Lower leg skin (tissue), 4 donors: ENCODE data around the gene FAM53B. TPM values are rescaled to one million over a fixed set of nuclear protein-coding genes. Genes with fewer than 3 reads are reported as not detected.

Experiments used
- DNase-seq, 2 donors: peaks; one replicate each; pipeline ENCODE4 v3.0.0-alpha.2; 2019; ENCODE audit warnings: low spot score in 2 of 2
- H3K4me3 ChIP-seq: fragments of 200-600 bp; sonication (generic); 2 replicates; pipeline ENCODE4 v1.5.1; 2017; ENCODE audit warnings: mild to moderate bottlenecking, low read depth; ENCODE audit not compliant: poor library complexity, severe bottlenecking
- CTCF ChIP-seq, 3 donors: fragments of 450-650 bp; IDR thresholded peaks; one replicate each; pipeline ENCODE4 v1.5.1; 2016; ENCODE audit warnings: antibody characterized with exemption in 3 of 3, mild to moderate bottlenecking in 3 of 3, moderate library complexity in 2 of 3
- POLR2A ChIP-seq, 2 donors: fragments of 450-650 bp; IDR thresholded peaks; one replicate each; pipeline ENCODE4 v1.6.1; 2016 to 2017; ENCODE audit warnings: antibody characterized with exemption in 2 of 2, mild to moderate bottlenecking in 1 of 2, moderate library complexity in 1 of 2
- WGBS, 2 donors: methylation state at CpG; one replicate each; pipeline ENCODE4 v1.1.5; 2018; 5-methylcytosine and 5-hydroxymethylcytosine counted together
- intact Hi-C: fragments of 100-400 bp; cut with DNase I; formaldehyde crosslinking; loops from one replicate; pipeline ENCODE4 v1.15.0; 2023; ENCODE audit warnings: low total_unique reads
- total RNA-seq, 4 donors: library from RNA; depleted of rRNA; stranded (reverse); fragments of >200 nt; gene quantifications; one replicate each; pipeline ENCODE4 v1.1.0, GENCODE V29; 2016

The FAM53B gene
- total RNA-seq, 4 donors from 2014 or later, result 41.5 to 69.1 (median 58.2) TPM

DNA sequence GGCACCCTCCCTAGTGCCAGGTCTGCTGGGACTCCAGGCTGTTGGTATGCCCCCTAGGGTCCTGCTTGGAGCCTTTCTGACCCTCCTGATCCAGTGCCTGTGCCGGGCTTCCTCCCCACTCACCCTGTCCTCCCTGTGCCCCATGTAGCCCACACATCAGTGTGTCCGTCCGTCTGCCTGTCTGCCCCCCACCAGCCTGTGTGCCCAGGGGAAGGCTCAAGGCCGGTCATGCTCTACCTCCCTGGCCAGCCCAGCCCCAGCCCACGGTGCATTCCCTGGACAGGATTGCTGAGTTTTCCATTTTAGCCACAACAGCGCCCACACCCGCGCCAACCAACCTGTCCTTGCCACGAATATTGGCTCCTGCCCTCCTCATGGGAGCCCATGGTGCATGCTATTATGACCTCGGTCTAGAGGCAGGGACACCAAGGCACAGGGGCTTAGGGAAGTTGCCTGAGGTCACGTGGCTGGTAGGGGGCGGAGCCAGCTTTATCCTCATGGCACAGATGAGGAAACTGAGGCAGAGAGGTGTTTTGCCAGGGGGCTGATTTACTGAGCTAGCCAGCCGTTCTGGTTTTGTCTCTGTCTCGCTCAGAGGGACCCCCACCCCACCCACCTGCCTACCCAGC lies 136.0 kb downstream of the FAM53B start:
- DNase-seq, result no peak
- 80 to 81% methylated on average over 14 of the region's 14 CpGs for WGBS, 2 donors
- no peak for TF ChIP-seq CTCF (IDR thresholded peaks at IDR 0.05)
- TF ChIP-seq POLR2A (IDR thresholded peaks at IDR 0.05), result no peak
- H3K4me3 ChIP-seq, result no peak overlapping the region
- intact Hi-C loops, result no loop called here

DNA sequence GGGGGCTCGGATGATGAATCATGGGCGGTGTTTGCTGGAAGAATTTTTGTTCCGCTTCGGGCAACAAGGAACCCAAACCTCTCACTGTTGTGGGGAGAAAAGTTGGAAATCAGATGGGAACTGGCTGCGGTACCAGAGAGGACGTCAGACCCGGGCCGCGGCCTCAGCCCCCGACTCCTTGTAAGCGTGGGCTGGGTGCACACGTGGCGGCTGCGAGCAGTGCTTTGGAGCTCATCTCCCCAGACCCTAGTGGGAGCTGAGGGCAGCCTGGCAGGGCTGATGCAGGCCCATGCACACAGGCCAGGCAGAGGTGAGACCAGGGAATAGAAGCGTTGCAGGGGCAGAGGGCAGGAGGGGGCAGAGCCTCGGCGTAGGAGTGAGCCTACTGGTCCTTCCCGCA lies 136.5 kb downstream of the FAM53B start:
- 78 to 86% methylated on average over 18 of the region's 18 CpGs for WGBS, 2 donors
- no peak for DNase-seq
- TF ChIP-seq POLR2A (IDR thresholded peaks at IDR 0.05), result no peak
- no peak for TF ChIP-seq CTCF (IDR thresholded peaks at IDR 0.05)
- H3K4me3 ChIP-seq, result no peak overlapping the region
- intact Hi-C loops, result no loop called here

DNA sequence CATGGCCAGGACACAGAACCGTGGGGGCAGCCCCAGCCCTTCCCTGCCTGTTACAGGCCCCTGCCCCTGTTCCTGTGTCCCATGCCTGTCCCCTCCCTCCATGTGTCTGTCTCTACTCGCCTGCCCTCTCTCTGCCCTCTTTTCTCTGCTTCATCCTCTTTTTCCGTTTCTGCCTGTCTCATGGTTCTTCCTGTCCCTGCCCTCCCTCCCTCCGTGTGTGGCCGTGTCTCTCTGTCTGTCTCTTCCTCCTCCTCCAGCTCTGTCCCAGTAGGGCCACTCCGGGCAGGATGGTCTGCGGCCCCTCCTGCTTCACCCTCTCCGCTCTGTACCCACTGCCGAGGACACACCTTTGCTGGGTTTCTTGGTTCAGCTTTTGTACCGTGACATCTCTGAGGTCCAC lies 137.4 kb downstream of the FAM53B start:
- no peak for TF ChIP-seq POLR2A (IDR thresholded peaks at IDR 0.05)
- no peak for TF ChIP-seq CTCF (IDR thresholded peaks at IDR 0.05)
- no peak overlapping the region for H3K4me3 ChIP-seq
- DNase-seq, result no peak
- intact Hi-C loops, result no loop called here
- 36 to 41% methylated on average over 10 of the region's 10 CpGs for WGBS, 2 donors

- 75 to 81% methylated on average over 27 to 28 of the region's 31 CpGs for WGBS, 2 donors
- DNase-seq, result no peak
- H3K4me3 ChIP-seq, result no peak overlapping the region
- TF ChIP-seq CTCF (IDR thresholded peaks at IDR 0.05) (no peak), POLR2A (IDR thresholded peaks at IDR 0.05) (no peak)
- intact Hi-C loops, result no loop called here
Observed at GRCh38 chr10:124605856-124606812, 138.0 kb downstream of the FAM53B start.

- intact Hi-C loops, result no loop called here
- no peak for DNase-seq
Observed at GRCh38 chr10:124605481-124605855, 138.7 kb downstream of the FAM53B start.

More at GRCh38 chr10:124605481-124605855, 138.7 kb downstream of the FAM53B start:
- 88 to 92% methylated on average over 5 of the region's 5 CpGs for WGBS, 2 donors
- TF ChIP-seq POLR2A (IDR thresholded peaks at IDR 0.05) (no peak), CTCF (IDR thresholded peaks at IDR 0.05) (no peak)
- H3K4me3 ChIP-seq, result no peak overlapping the region
